ENCODE measurements around the gene FAM3C. TPM values are rescaled to one million over a fixed set of nuclear protein-coding genes. Genes with fewer than 3 reads are reported as not detected.

Gene FAM3C
- polyA plus RNA-seq, 1 experiment = 48.7 TPM

DNA sequence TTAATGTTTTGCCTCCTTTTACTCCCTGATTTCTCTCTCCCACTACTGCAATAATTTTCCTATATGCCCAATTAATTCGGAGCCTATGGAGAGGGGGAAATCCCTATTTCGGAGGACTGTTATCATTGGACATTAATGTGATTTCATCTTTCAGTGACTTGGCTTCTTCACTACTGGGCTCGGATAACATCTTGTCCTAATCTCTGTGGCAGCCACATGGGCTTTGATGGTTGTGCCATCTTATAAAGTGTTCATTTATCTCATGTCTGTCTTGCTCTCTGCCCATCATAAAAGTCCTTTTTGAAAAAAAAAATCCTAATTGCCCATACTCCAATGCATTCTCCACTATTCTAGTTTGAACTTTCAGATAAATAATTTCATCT lies 15.5 kb upstream of the FAM3C start:
- no peak overlapping the region for H3K4me3 ChIP-seq (ENCODE audit: low read depth, low read length)
- ChIA-PET CTCF (interaction anchor here (2.1 kb wide), 1 partner anchor 15 kb away, joined by 11 read pairs; the partner anchor contains the start of gene FAM3C), POLR2A (no interaction called here)
- H3K9me3 ChIP-seq (ENCODE audit: control insufficient read depth, insufficient read depth, low read length) = no peaks in the 10 kb centered on the region
- no peak overlapping the region for H3K27ac ChIP-seq (ENCODE audit: low read depth, low read length)
- H3K27me3 ChIP-seq (ENCODE audit: control insufficient read depth, insufficient read depth, low read length) = peaks cover 7% of the 10 kb centered on the region
- no peak for DNase-seq (ENCODE audit: low read depth, low spot score)
- TF ChIP-seq CTCF (IDR thresholded peaks at IDR 0.05; ENCODE audit: low read depth, low read length) = no peak

DNA sequence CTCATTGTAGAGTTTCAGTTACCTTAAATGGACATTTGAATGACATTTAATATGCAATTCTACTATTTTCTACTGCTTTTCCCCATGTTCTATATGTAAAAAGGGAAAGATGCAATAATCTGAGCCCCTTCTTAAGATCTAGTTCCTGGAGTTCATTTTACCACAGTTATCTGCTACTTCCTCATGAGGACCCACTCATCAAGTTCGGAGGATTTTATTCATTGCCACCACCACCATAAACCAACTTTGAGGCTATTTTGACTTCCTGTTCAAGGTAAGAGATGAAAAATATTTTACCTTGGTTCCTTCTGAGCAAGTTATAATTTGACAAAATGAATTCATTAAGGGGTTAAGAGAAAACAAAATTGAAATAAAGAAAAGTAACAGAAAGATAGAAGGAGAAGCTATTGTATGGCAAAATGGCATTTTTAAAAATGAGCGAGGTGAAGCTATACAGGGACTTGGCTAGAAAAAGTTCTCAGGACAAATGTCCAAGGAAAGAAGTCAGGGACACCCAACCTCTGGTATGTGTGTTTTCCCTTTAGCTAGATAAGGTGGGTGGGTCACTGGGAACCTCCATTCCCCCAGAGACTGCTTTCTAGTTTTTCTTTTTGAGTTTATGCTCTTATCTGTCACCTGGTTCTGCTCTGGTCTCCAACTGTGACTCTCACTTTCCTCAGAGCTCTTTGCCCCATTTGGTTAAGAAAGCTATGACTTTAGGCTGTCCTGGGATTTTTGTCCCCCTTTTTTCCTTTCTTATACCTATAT lies 14.9 kb upstream of the FAM3C start:
- H3K4me3 ChIP-seq (ENCODE audit: low read depth, low read length) = no peak overlapping the region
- H3K27me3 ChIP-seq (ENCODE audit: control insufficient read depth, insufficient read depth, low read length) = peaks cover 7% of the 10 kb centered on the region
- TF ChIP-seq CTCF (IDR thresholded peaks at IDR 0.05; ENCODE audit: low read depth, low read length) = no peak
- ChIA-PET POLR2A (no interaction called here), CTCF (interaction anchor here (2.1 kb wide), 1 partner anchor 15 kb away, joined by 11 read pairs; the partner anchor contains the start of gene FAM3C)
- no peak overlapping the region for H3K27ac ChIP-seq (ENCODE audit: low read depth, low read length)
- DNase-seq (ENCODE audit: low read depth, low spot score) = no peak
- H3K9me3 ChIP-seq (ENCODE audit: control insufficient read depth, insufficient read depth, low read length) = no peaks in the 10 kb centered on the region

DNA sequence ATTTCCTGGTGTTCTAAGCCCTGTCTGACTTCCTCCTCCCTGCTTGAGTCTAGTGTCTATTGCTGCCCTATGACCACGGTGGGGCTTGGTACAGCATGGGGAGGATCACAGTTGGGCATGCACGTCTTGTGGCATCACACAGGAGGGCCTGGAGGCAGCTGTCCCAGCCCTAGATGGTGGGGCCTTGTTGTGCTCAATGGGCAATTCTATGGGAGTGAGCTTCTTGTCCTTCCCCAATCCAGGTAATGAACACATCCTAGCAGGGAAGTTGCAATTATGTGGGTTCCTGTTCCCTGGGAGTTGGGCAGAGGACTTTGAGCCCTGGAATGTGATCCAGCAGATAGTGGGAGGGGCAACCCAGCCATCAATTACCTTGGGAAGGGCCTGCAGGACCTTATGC lies 10.8 kb upstream of the FAM3C start:
- no peak overlapping the region for H3K27ac ChIP-seq (ENCODE audit: low read depth, low read length)
- no peak for DNase-seq (ENCODE audit: low read depth, low spot score)
- no peak overlapping the region for H3K4me3 ChIP-seq (ENCODE audit: low read depth, low read length)
- CTCF ChIA-PET = interaction anchor here (1.3 to 3.0 kb wide), 2 partner anchors 10 kb away, joined by 3 to 23 read pairs; partner anchors contain the start of gene FAM3C
- TF ChIP-seq CTCF (IDR thresholded peaks at IDR 0.05; ENCODE audit: low read depth, low read length) = no peak
- H3K27me3 ChIP-seq (ENCODE audit: control insufficient read depth, insufficient read depth, low read length) = peaks cover 3% of the 10 kb centered on the region
- no peaks in the 10 kb centered on the region for H3K9me3 ChIP-seq (ENCODE audit: control insufficient read depth, insufficient read depth, low read length)
- POLR2A ChIA-PET = no interaction called here

- POLR2A ChIA-PET = no interaction called here
- DNase-seq (ENCODE audit: low read depth, low spot score) = no peak
- Histone ChIP-seq H3K4me3 (ENCODE audit: low read depth, low read length) (no peak overlapping the region), H3K27me3 (ENCODE audit: control insufficient read depth, insufficient read depth, low read length) (peaks cover 3% of the 10 kb centered on the region), H3K27ac (ENCODE audit: low read depth, low read length) (no peak overlapping the region), H3K9me3 (ENCODE audit: control insufficient read depth, insufficient read depth, low read length) (no peaks in the 10 kb centered on the region)
- no peak for TF ChIP-seq CTCF (IDR thresholded peaks at IDR 0.05; ENCODE audit: low read depth, low read length)
- CTCF ChIA-PET = interaction anchor here (3.0 kb wide), 1 partner anchor 10 kb away, joined by 23 read pairs; the partner anchor contains the start of gene FAM3C
Measured at GRCh38 chr7:121406461-121406860, 10.4 kb upstream of the FAM3C start.

- TF ChIP-seq CTCF (IDR thresholded peaks at IDR 0.05; ENCODE audit: low read depth, low read length) = no peak
- CTCF ChIA-PET = interaction anchor here (3.0 kb wide), 1 partner anchor 8 kb away, joined by 23 read pairs; the partner anchor contains the start of gene FAM3C
Measured at GRCh38 chr7:121404348-121404747, 8.2 kb upstream of the FAM3C start.

More at GRCh38 chr7:121404348-121404747, 8.2 kb upstream of the FAM3C start:
- Histone ChIP-seq H3K27me3 (ENCODE audit: control insufficient read depth, insufficient read depth, low read length) (peaks cover 3% of the 10 kb centered on the region), H3K9me3 (ENCODE audit: control insufficient read depth, insufficient read depth, low read length) (no peaks in the 10 kb centered on the region), H3K4me3 (ENCODE audit: low read depth, low read length) (no peak overlapping the region), H3K27ac (ENCODE audit: low read depth, low read length) (no peak overlapping the region)
- POLR2A ChIA-PET = no interaction called here
- no peak for DNase-seq (ENCODE audit: low read depth, low spot score)

Measured in AG04450 (cell line).